ENCODE data around the gene M1AP. TPM values are rescaled to one million over a fixed set of nuclear protein-coding genes. Genes with fewer than 3 reads are reported as not detected.

The M1AP gene
- total RNA-seq, 1 experiment from 2014 or later, result not detected

- H3K4me1 ChIP-seq (ENCODE audit: control insufficient read depth, insufficient read depth, low read length), result no peaks in the 10 kb centered on the region
- in situ Hi-C loops (cut with HindIII; ENCODE audit: low pct_unique_long_range_greater_than_20kb, low sequenced_read_pairs) (no loop called here), intact Hi-C loops (cut with micrococcal nuclease; ENCODE audit: unreplicated experiment) (no loop called here)
- BruUV-seq (replicated peaks), result no TSS peak
- no peaks in the 10 kb centered on the region for H3K9me3 ChIP-seq (ENCODE audit: control insufficient read depth, insufficient read depth, low read depth, low read length)
- no peak overlapping the region for H3K4me3 ChIP-seq (ENCODE audit: low read depth in 2 of 2, low read length in 2 of 2)
- no peak for DNase-seq (ENCODE audit: low read depth, low spot score)
- POLR2A ChIA-PET, result no interaction called here
- no peaks in the 10 kb centered on the region for H3K36me3 ChIP-seq (ENCODE audit: control insufficient read depth, insufficient read depth, low read length)
- no peak overlapping the region for H3K27ac ChIP-seq (ENCODE audit: low read length)
- no peaks in the 10 kb centered on the region for H3K27me3 ChIP-seq (ENCODE audit: control insufficient read depth, insufficient read depth, low read length)
- TF ChIP-seq CTCF (IDR thresholded peaks at IDR 0.05) (no peak), POLR2AphosphoS5 (IDR thresholded peaks at IDR 0.05; ENCODE audit: low read depth, low read length) (no peak), TCF7L2 (IDR thresholded peaks at IDR 0.05; ENCODE audit: low read depth, low read length) (no peak), REST (IDR thresholded peaks at IDR 0.05; ENCODE audit: insufficient read depth in 1 of 2, low read depth in 2 of 2, low read length in 1 of 2) (no peak), SIN3A (IDR thresholded peaks at IDR 0.05; ENCODE audit: borderline replicate concordance, insufficient read depth, low read depth, low read length) (no peak)
- CTCF ChIA-PET, result interaction anchor here (0.6 kb wide), 1 partner anchor 922 kb away, joined by 4 read pairs; no protein-coding TSS in a partner anchor
- no peak for ATAC-seq
Observed at GRCh38 chr2:74645344-74645743, 2.8 kb downstream of the M1AP start.

GRCh38 chr2:74639550-74639949 is 8.6 kb downstream of the M1AP start:
- no peaks in the 10 kb centered on the region for H3K4me1 ChIP-seq (ENCODE audit: control insufficient read depth, insufficient read depth, low read length)
- ATAC-seq, result no peak
- H3K27me3 ChIP-seq (ENCODE audit: control insufficient read depth, insufficient read depth, low read length), result no peaks in the 10 kb centered on the region; the same call in 1 of the 2 replicates
- in situ Hi-C loops (cut with HindIII; ENCODE audit: low pct_unique_long_range_greater_than_20kb, low sequenced_read_pairs) (no loop called here), intact Hi-C loops (cut with micrococcal nuclease; ENCODE audit: unreplicated experiment) (no loop called here)
- H3K27ac ChIP-seq (ENCODE audit: low read length), result no peak overlapping the region
- CTCF ChIA-PET, result no interaction called here
- POLR2A ChIA-PET, result no interaction called here
- no TSS peak for BruUV-seq (replicated peaks)
- no peak for TF ChIP-seq POLR2AphosphoS5 (IDR thresholded peaks at IDR 0.05; ENCODE audit: low read depth, low read length)
- no peak for TF ChIP-seq SIN3A (IDR thresholded peaks at IDR 0.05; ENCODE audit: borderline replicate concordance, insufficient read depth, low read depth, low read length)
- no peak for TF ChIP-seq CTCF (IDR thresholded peaks at IDR 0.05)
- no peak for TF ChIP-seq TCF7L2 (IDR thresholded peaks at IDR 0.05; ENCODE audit: low read depth, low read length)
- no peak for TF ChIP-seq REST (IDR thresholded peaks at IDR 0.05; ENCODE audit: insufficient read depth in 1 of 2, low read depth in 2 of 2, low read length in 1 of 2)
- H3K36me3 ChIP-seq (ENCODE audit: control insufficient read depth, insufficient read depth, low read length), result no peaks in the 10 kb centered on the region
- DNase-seq (ENCODE audit: low read depth, low spot score), result no peak
- no peaks in the 10 kb centered on the region for H3K9me3 ChIP-seq (ENCODE audit: control insufficient read depth, insufficient read depth, low read depth, low read length)
- H3K4me3 ChIP-seq (ENCODE audit: low read depth in 2 of 2, low read length in 2 of 2), result no peak overlapping the region

Measured in Panc1 (cell line).